WERI-Rb-1 (cell line): ENCODE results near the gene RBM10.

Experiments
- DNase-seq: peaks from one replicate; pipeline ENCODE4 v3.0.0-alpha.2; 2020
- H3K27ac ChIP-seq: fragments of 250-450 bp; sonication (Bioruptor Pico); 2 replicates; pipeline ENCODE4 v1.5.1; 2020; ENCODE audit warnings: mild to moderate bottlenecking, moderate library complexity
- H3K27me3 ChIP-seq: fragments of 250-450 bp; sonication (Bioruptor Pico); 2 replicates; pipeline ENCODE4 v1.5.1; 2021; ENCODE audit warnings: mild to moderate bottlenecking, low read depth, moderate library complexity; ENCODE audit not compliant: insufficient read depth, severe bottlenecking
- H3K36me3 ChIP-seq: fragments of 250-450 bp; sonication (Bioruptor Pico); 2 replicates; pipeline ENCODE4 v1.5.1; 2020; ENCODE audit warnings: mild to moderate bottlenecking, moderate library complexity
- H3K4me3 ChIP-seq: 2 replicates; pipeline ENCODE4 v1.5.1; 2011; ENCODE audit warnings: low read depth, mild to moderate bottlenecking, control low read depth, low read length
- H3K9me3 ChIP-seq: fragments of 250-450 bp; sonication (Bioruptor Pico); 2 replicates; pipeline ENCODE4 v1.5.1; 2021; ENCODE audit warnings: mild to moderate bottlenecking, moderate library complexity; ENCODE audit not compliant: severe bottlenecking
- CTCF ChIP-seq: IDR thresholded peaks from 2 replicates; pipeline ENCODE4 v1.5.1; 2011; ENCODE audit warnings: low read depth, mild to moderate bottlenecking, control low read depth, inconsistent platforms, low read length

RBM10 gene

GRCh38 chrX:47209508-47210238 lies 64.7 kb downstream of the RBM10 start:
- Histone ChIP-seq H3K27me3 (no peaks in the 10 kb centered on the region), H3K4me3 (no peak overlapping the region), H3K36me3 (peaks cover 94% of the 10 kb centered on the region), H3K27ac (no peak overlapping the region), H3K9me3 (no peaks in the 10 kb centered on the region)
- no peak for TF ChIP-seq CTCF
- no peak for DNase-seq

- no peak overlapping the region for H3K4me3 ChIP-seq
- no peak overlapping the region for H3K27ac ChIP-seq
- TF ChIP-seq CTCF, result no peak
- H3K36me3 ChIP-seq, result peaks cover 94% of the 10 kb centered on the region
- no peak for DNase-seq
- no peaks in the 10 kb centered on the region for H3K27me3 ChIP-seq
- H3K9me3 ChIP-seq, result no peaks in the 10 kb centered on the region
Measured at GRCh38 chrX:47210661-47211425, 65.8 kb downstream of the RBM10 start.

GRCh38 chrX:47212381-47213293 lies 67.6 kb downstream of the RBM10 start:
- H3K36me3 ChIP-seq, result peaks cover 89% of the 10 kb centered on the region
- no peak overlapping the region for H3K4me3 ChIP-seq
- H3K9me3 ChIP-seq, result no peaks in the 10 kb centered on the region
- no peaks in the 10 kb centered on the region for H3K27me3 ChIP-seq
- DNase-seq, result no peak
- no peak for TF ChIP-seq CTCF
- H3K27ac ChIP-seq, result no peak overlapping the region

- Histone ChIP-seq H3K9me3 (no peaks in the 10 kb centered on the region), H3K4me3 (no peak overlapping the region), H3K27me3 (no peaks in the 10 kb centered on the region), H3K27ac (no peak overlapping the region), H3K36me3 (peaks cover 73% of the 10 kb centered on the region)
- TF ChIP-seq CTCF, result no peak
- DNase-seq, result no peak
Measured at GRCh38 chrX:47214435-47215077, 69.5 kb downstream of the RBM10 start.

- DNase-seq, result no peak
- peak overlapping the region; percentile 73; the same call in 1 of the 2 replicates for H3K27ac ChIP-seq
- H3K9me3 ChIP-seq, result no peaks in the 10 kb centered on the region
- no peak overlapping the region for H3K4me3 ChIP-seq
- TF ChIP-seq CTCF, result no peak
- no peaks in the 10 kb centered on the region for H3K27me3 ChIP-seq
- peaks cover 65% of the 10 kb centered on the region for H3K36me3 ChIP-seq
Measured at GRCh38 chrX:47215291-47215900, 70.4 kb downstream of the RBM10 start.
